ENCODE results near the gene JAKMIP1.

The JAKMIP1 gene

DNA sequence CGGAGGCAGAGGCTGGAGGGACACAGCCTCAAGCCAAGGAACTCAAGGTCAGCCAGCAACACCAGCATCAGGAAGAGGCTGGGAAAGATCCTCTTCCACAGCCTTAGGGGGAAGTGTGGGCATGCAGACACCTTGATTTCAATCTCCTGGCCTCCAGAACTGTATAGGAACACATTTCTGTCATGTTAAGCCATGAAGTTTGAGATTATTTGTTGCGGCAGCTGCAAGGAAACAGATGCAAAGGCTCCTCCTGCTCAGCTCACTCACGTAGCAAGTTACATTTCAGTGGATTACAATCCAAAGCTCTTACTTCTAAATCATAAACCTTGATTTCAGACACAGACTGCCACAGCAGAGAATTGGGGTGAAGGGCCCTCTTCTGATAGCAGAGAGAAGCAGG is 113.5 kb downstream of the JAKMIP1 start:
- no peak for FAIRE-seq

DNA sequence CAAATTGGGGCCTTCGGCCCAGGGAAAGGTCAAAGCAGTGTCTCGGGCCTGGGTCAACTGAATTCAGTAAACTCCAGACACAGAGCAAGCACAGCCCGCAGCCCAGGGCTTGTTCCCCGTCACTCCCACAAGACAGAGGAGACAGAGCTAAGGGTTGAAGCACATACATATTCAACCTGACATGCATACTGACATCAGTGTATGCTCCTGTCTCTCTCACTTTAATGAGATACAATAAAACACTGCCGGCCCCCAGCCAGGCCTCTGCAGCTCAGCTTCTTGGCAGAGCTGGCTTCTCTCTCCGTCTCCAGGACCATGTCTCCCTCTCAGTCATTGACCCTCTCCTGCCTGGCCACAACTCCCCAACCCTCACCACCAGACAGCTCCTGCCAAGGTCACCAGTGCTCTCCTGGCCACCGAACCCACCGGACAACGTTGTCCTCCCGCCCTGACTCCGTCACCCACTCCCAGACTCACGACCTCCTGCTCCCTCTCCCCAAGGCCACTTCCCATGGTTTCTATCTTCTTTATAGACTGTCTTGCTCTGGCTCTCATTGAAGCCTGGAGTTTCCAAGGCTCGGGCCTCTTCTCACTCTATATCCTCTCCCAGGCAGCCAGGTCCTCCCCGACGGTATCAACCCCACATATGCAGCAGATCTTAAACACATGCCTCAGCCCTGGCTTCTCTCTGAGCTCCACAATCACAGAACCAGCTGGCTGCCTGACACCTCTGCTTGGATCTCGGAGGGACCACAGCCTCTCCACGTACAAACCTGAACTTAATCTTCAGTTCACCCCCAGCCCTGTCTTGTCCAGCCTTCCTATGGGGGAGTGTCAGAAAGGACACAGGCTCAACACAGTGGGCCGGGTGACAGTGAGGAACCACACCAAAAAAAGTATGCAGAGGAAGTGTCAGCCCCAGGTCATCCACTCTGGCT is 114.4 kb downstream of the JAKMIP1 start:
- no peak for FAIRE-seq

DNA sequence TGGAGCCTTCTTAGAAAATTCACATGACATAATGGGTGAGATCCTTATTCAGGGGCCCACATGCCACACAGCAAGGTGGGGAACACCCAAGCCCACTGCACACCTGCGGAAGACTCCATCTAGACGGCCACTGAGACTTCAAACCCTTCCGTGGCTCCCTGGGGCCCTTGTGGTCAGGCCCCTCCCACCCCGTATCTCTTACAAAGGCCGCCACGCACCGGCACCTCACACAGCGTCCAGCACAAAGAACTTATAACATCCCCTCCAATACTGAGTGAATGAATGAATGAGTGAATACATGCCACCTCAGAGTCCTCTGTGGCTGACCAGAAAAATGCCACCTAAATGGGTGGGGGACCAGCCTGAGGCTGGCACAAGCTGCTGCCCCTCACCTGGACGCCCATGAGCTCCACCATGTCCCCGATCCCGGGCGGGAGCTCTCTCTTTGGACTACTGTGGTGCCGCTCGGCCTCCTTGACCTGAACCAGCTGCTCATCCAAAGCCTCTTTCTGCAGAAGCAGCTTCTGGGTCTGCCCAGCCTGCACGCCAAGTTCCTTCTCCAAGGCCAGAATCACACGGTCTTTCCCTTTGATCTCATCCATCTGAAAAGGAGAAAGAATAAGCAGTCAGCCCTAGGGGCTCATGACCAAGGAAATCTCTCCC is 115.2 kb downstream of the JAKMIP1 start:
- FAIRE-seq, result no peak

DNA sequence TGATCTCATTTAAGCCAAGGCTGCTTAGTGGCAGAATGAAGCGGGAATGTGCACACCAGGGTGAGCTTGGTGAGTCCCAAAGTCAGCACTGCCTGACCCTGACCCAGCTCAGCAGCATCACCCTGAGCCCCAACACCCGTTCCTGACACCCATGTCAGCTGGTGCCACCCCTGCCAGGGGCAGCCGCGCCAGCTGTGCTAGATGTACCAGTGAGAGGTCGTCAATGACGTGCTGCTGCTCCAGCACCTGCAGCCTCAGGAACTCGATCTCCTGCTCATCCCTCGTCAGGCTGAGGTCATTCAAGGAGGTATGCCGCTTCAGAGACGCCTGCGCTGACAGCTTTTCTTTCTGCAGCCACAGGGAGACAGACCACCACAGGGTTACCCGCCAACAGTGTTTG is 120.4 kb downstream of the JAKMIP1 start:
- no peak for FAIRE-seq

DNA sequence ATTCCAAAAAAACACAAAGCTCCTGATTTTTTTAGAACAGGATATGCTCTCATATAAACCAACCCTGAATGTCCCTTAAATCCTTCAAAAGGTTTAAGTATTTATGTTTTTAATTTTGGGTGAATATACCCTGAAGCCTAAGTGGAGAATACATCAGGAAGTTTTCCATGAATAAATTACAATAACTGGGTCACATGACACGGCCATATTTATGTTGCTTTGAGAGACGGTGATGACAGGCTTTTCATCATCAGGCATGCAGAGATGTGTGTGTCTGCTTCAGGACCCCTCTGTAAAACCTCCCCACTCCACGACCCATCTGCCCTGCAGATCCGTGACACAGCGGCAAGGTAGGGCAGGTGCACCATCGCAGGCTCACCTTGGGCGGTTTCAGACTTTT is 121.8 kb downstream of the JAKMIP1 start:
- FAIRE-seq, result no peak

DNA sequence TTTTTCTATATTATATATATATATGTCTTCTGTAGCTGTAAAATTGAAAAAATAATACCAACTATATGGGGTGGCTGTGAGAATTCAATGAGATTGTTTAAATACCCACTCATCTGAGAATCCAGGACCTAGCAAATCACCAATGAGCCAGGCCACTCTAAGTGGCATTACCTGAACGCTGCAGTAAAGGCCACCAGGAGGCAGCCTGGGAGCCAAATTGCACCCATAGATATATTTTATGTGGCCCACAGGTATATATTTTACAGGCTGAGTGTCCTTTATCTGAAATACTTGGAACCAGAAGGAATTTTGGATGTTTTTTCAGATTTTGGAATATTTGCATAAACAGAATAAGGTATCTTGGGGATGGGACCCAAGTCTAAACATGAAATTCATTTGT is 124.0 kb downstream of the JAKMIP1 start:
- FAIRE-seq, result no peak

DNA sequence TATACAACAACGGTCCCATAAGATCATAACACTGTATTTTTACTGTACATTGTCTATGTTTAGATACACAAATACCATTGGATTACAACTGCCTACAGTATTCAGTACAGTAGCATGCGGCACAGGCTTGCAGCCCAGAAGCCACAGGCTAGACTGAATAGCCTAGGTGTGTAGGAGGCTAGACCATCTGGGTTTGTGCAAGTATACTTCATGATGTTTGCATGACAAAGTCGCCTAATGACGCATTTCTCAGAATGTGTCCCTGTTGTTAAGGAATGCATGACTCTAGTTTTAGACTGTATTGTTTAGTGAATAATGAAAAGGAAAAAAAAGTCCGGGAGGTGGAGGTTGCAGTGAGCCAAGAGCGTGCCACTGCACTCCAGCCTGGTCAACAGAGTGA is 125.6 kb downstream of the JAKMIP1 start:
- FAIRE-seq, result no peak

DNA sequence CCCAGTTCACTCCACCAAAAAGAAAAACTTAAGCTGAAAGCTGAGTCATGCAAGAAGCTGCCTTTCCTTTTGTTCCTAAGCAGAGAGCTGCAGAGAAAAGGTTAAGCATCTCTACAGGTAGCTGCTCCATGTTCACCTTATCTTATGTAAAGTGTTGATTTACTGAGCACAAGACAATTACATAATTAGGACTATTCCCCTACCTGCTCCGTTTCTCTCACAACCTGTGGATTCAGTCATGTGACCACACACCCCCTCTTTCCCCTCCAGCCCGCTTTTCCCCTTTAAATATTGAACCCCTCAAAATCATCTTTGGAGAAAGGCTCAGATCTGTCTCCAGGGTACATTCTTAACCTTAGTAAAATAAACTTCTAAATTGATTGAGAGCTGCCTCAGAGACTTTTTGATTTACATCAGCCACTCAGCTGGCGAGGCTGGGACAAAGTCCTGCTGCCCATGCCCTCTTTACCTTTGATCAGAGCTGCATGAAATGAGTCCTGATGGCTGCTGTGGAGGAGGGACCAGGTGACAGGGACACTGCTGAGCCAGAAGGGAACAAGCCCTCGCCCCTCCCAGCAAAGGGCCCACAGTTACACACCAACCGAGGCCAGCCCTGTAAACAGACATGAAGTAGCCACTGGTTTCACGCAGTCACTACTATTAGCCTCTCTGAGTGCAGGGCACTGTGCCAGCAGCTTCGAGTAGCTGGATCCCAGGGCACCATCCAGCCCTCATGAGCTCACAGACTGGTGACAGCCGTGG is 128.2 kb downstream of the JAKMIP1 start:
- FAIRE-seq, result no peak

DNA sequence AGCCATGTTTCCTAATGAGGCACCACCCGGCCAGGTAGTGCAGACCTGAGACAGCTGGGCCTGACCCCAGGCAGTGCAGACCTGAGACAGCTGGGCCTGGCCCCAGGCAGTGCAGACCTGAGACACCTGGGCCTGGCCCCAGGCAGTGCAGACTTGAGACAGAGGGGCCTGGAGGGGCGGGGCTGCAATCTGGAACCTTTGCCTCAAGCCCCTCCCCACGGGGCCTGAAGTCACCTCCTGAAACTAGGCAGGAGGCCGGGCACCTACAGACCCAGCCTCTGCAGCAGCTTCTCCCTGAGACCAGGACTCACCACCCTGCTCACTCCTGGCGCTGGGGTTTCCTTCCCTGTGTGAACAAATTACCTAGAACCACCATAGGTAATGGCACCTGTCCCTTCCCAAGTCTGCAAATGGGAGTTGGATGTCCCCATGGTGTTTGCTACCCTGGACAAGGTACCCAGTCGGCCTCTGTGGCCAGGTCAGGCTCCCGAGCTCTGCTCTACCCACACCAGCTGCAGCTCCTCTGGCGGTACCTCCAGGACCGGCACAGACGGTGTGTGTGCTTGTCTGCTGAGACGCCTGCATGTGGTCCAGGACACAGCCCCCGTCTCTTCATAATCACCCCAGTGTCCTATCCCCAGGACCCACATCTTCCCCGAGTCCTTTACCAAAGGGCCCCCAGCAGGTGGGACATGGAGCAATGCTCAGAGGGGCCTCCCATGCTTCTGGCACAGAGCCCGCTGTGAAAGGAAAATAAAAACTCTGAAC is 129.0 kb downstream of the JAKMIP1 start:
- no peak for FAIRE-seq

DNA sequence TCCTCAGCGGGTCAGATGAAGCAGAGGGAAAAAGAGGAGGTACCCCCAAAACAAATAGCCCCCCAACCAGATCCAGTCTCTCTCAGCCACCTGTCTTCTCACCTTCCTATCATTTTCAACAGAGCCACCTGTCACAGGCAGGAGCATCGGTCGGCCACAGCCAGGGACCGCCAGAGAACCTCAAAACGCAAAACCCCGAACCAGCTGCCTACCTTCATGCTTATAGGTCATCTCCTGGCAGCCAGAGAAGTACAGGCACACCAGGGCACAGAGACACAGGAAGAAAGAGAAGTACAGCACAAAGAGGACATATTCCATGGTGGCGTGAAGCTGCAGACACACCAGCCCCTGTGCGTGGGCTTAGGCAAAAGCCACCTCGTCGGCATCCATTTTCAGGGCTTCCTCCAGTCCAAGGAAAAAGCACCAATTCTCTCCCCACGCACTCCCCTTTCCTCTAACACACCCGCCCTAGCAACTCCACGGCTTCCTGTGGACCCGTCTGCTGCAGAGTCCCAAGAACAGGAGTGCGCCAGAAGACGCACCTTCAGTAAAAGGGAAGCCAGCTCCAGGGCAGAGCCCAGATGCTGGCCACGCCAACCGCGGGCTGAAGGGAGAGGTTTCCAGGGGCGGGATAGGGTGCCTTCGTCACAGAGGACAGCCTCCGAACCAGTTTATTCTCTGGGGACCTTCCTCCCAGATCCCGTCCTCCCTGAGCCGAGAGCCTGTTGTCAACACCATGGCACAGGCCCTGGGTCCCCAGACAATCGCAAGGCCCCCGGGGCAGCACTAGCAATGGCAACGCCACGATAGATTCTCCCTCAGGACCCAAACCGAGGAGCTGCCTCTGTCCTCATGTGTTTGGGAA is 130.3 kb downstream of the JAKMIP1 start:
- FAIRE-seq, result no peak

DNA sequence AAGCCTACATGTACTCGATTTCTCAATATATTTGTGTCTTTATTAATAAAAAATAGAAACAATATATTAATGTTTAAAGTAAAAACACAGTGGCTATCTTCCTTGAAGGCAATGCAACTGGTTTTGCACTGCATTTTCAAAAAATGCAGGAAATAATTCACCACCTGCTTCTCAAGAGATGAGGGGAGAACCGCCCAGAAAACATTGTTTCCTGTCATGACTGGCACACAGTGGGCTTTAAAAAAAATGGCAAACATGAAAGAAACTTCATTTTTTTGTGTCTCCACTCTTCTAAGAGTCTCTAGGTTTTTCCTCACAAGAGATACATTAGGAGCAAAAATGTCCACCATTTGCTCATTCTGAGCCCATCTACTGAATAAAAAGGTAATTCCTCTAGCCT is 131.4 kb downstream of the JAKMIP1 start:
- FAIRE-seq, result no peak

DNA sequence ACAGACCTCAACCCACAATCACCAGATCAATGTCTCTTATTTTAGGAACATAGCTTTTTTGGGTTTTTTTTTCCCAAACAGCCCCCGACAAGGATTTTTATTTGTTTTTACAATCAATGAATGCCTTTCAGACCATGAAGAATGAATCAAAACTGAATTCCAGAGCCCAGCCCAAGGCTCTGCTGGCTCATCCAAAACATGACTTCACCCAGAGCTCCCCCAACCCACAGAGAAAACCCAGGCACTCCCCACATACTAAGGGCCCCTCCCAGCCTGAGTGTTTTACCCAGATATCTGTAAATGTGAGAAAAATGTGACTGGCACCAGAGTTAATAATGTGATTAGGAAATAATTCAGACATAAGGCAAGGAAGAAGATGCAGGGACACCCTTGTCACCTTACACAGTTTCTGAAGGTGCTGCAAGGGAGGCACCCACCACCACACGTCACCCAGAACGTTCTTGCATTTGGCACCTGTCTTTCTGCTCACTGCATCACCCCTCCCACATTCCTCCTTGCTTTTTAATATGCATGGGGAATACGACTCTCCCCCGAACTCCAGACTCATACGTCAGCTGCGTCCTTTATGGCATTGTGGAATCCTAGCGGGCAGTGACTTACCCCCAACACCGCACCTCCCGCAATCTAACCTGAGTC is 134.3 kb downstream of the JAKMIP1 start:
- FAIRE-seq, result no peak

DNA sequence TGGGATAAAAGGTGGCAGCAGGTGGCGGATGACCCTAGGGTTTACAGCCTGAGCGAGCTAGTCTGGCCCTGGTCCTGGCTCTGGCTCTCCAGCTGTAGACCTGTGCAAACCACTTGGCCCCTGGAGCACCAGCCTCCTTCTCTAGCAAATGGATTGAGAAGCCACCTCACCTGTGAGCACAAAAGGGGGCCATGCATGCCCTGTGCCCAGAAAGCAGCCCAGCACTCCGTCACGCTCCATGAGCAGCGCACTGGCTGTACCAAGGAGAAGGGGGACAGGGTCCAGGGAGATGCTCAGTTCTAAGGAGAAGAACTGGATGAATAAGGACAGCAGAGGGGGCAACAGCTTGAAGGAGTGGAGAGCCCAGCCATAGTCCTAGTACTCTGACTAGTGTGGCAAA is 135.2 kb downstream of the JAKMIP1 start:
- no peak for FAIRE-seq

DNA sequence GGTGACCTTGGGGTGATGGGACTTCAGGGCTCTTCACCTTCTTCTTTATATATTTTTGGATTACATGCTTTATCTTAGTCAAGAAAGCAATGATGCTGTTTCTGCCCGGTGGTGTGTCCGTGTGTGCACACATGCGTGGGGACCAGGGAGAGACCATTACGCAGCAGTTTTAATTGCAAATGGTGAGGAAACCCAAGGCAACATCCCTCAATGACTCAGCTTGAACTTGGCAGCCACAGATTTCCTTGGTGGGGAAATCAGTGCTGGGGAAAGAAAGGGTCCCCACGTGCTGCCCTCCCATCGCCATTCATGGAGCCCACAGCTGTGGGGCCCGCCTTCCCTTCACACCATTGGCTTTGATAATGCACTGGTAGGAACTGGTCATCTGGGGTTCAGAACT is 136.0 kb downstream of the JAKMIP1 start:
- no peak for FAIRE-seq

DNA sequence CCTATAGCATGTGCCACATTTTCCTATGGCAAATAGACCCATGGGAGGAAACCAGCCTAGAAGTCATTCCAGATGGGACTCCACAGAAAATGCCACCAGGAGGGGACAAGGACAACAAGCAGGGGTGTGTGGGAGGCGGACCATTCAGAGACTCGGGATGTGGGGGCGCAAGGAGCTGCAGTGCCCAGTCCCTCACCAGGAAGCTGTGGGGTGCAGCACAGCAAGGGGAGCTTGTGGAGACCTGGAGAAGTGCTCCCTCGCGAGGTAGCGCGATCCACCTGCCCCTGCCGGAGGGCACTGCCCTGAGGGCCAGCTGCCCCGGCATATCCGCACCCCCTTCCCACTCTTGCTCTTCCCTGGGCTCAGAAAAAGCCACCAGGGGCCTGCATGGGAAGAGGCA is 136.7 kb downstream of the JAKMIP1 start:
- FAIRE-seq, result no peak

DNA sequence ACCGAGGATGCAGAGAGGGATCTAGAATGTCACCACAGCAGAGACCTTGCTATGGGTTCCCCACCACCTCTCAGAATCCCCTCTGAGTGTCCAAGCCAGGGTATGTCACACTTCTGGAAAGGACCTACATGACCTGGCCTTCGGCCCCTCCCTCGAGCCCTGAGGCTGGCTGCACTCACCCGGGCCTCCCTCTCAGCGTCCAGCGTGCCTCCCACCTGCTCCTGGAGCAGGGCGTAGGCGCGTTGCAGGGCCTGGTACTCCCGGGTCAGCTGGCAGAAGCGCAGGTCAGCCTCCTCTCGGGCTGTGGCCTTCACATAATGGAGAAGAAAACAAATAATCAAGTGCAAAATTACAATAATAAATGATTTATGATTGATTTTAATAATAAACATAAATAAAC is 138.2 kb downstream of the JAKMIP1 start:
- FAIRE-seq, result no peak

DNA sequence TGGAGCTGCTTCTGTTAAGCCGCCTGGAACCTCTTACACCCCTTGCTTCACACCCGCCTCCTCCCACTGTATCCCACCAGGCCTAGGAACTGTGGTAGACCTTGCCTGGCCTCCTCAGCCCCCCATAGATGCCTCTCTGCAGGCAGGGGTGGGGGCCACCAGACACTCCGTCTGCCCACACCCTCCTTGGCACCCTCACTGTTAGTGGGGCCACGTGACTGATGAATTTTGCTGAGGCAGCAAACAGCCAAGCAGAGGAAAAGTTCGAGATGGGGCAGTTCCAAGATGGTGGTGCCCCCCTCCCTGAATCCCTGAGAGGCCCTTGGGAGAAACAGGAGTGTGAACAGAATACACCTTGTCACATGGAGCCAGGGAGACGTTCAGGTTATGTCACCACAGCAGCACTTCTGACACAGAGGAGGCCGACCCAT is 141.0 kb downstream of the JAKMIP1 start:
- FAIRE-seq, result no peak

DNA sequence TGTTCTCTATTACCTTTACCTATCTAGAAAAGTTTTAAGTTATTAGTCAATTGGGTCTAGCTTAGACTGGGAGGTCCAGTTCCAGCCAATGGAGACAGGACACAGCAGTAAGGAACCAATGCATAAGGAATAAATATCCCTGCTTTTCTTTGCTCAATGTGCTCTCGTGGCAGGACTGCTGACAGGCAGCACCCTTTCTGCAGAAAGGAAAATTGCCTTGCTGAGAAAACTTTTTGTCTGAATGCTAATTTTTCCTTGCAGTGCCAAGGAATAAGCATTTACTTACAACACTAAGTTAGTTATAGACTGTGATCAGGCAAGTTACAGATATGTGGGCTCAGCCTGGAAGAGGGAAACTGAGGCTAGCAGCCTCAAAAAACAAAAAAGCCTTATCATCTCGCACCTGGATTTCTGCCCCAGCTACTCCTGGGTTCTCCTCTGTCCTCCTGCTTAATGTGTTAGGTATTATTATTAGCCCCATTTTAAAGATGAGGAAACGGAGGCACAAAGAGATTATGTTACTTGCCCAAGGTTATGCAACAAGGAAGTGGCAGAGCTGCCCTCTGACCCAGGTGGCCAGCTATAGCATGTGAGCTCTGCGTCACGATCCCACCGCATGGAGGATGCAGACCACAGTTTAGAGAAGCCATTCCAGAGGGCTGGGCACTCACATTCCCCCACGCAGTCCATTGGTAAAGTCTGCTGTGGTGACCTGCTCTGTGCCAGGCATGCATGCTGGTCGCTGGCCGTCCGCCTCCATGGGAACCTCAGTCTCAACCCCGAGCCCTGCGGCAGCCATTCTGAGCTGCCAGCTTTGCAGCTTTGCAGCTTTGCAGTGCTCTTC is 141.6 kb downstream of the JAKMIP1 start:
- FAIRE-seq, result no peak

DNA sequence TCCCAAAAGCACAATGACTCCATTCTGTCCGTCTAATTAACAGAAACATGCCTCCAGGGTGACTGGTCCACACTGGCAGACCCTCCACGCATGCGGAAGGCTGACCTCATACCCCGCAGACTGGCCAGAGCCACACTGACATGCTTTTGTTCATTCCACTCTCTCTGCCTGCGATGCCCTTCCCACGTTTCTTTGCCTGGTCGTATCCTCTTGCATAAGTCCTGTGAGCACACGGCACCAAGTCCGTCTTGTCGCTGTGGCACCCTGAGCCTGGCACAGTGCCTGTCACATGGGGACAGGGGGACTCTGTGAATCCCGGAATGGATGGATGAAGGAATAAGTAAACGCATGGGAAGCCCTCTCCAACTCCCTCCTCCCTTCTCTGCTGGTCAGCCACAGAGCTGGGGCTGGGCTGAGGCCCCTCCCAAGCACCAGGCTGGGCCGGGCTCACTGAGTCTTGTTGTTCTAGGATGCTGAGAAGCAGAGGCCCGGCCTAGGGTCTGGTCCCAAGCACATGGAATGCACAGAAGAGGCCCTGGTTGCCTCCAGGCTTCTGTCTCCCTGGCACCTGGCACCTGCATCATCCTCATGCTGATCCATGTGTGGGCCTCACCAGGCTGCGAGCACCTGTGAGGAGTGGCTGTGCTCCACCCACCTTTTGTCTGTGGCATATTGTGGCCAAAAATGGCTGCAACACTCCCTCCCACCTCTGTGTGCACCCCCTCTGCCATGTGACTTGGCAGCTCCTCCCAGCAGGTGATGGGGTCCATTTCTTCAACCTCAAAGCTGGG is 143.2 kb downstream of the JAKMIP1 start:
- FAIRE-seq, result no peak

Measured in colon (tissue), 2 donors.